Inflammatory macrophage (primary cell): ENCODE results near the gene TADA3.
A peak's percentile ranks its signal among the peaks of the same experiment; 100 is the strongest.

Experiments
- DNase-seq, 2 donors: peaks; one replicate each; pipeline ENCODE4 v3.0.0-alpha.2; 2020 to 2022

Gene TADA3

DNA sequence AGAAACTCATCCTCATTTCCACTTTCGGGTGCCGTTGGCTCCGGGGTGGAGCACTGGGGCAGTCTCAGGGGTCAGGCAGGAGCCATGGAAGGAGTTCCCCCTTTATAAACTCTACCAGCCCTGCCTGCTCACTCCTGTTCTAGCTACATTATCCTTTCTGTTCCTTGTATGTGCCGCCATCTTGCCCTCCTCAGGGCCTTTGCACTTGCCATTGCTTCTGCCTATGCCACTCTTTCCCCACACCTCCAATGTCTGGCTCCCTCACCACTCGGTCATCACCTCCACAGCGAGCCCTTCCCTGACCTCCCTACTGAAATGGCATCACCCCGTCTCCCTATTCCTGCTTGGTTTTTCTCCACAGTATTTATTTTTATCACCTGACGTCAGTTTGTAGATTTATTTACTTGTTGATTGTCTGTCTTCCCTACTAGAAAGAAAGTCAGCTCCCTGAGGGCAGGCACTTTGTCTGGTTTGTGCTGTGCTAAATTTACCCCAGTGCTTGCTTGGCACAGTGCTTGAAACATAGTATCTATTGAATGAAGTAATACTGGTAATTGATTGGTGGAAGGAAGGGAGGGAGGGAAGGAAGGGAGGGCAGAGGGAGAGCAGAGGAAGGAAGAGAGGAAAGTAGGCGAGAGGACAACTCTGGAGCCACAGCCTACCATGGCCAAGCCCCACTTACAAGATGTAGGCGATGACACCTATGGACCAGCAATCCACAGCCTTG is 31.3 kb downstream of the TADA3 start:
- DNase-seq, result no peak

DNA sequence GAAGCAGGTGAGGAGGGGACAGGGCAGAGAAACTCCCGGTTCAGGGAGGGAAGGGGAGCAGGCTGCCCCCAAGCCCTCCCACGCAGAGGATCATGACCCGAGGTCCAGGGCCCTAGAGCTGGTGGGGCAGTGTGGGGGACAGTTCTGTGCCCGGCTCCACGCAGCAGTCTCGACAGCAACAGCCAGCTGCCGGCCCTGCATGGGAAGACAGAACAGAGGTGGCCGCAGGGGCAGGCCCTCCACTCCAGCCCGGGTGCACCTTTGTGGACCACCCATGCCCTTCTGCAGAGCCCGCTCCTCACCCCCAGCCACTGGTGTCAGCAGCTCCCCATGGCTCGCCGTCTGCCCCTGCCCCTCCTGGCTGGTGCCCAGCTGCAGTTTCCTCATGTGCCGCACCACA is 34.8 kb downstream of the TADA3 start:
- DNase-seq, result no peak

- no peak for DNase-seq
Measured at GRCh38 chr3:9754678-9755077, 37.6 kb downstream of the TADA3 start.

DNA sequence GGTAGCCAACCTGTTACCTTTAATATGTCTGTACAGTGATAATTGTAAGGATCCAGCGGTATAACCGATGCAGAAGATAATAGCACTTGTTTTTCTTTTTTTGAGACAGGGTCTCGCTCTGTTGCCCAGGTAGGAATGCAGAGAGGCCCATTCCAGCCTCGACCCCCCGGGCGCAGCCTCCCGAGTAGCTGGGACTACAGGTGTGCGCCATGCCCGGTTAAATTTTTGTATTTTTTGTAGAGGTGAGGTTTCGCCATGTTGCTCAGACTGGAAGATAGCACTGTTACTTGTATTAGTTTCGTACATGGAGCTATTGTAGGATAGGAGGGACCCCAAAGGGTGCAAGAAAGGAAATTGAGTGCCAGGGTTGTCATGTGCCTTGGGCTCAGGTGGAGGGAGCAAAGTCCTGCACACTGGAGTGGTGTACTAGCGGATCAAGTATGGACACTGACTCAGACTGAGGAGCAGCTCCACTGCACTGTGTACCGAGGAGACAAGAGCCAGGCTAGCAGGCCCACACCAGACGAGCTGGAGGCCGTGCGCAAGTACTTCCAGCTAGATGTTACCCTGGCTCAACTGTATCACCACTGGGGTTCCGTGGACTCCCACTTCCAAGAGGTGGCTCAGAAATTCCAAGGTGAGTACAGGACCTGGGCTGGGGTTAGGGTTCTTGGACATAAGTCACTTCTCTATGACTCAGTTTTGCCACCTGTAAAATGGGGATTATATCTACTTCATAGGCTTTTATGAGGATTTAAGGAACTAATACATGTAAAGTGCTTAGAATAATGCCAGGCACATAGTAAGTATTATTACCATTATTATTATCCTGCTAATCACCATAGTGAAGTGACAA is 41.5 kb downstream of the TADA3 start:
- no peak for DNase-seq

- DNase-seq, result peak; percentile 99
Measured at GRCh38 chr3:9749645-9750555, 42.4 kb downstream of the TADA3 start, which contains the start of gene OGG1. Gene OGG1 (plus strand): TSS chr3:9749952. CDS start chr3:9750287, 335 bp downstream.

DNA sequence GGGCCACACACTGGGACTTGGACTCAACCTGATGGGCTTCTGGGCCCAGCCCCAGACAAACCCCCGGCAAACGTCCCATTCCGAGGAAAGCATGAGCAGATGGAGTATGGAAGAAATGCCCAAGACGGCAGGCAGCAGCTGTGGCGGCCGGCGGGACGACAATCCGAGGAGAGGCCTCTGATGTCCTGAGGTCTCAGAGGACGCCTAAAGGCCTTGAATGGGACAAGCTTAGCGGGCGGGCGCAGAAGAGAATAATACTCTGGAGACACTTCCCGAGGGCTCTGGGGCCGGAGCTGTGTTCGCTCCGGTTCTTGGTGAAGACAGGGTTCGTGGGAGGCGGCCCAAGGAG is 43.0 kb downstream of the TADA3 start:
- DNase-seq, result no peak

- no peak for DNase-seq
Measured at GRCh38 chr3:9748031-9748430, 44.2 kb downstream of the TADA3 start.

DNA sequence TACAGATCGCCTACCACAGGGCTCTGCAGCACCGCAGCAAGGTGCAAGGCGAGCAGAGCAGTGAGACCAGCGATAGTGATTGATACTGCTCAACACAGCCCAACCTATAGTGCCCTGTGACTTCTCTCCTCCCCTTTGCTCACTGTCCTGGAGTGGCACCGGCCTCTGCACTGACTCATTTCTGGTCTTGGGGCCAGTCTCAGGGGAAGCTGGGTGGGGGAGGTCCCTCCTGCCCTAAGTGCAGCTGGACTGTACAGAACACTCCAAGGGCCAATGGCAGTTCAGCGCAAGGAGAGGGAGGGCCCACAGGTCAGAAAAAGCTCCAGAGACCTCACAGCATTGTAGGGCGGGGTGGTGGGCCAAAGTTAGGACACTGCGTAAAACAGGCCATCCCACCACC is 45.0 kb downstream of the TADA3 start:
- peak; percentile 23 to 52 for DNase-seq

DNA sequence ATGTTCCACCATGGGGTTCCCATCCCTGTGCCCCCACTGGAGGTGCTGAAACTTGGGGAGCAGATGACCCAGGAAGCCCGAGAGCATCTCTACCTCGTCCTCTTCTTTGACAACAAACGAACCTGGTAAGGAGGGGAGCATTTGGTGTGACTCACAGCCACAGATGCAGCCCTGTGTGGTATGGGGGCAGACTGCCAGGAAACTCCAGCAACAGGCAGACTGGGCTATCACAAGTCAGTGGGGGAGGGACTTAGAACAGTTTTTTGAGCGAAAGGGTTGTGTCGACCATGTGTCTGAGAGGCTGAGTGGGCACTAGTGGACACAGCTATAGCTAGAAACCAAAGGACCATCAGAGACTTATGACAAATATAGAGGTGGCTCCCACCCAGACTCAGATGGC is 45.9 kb downstream of the TADA3 start:
- DNase-seq, result no peak

GRCh38 chr3:9745521-9745920 is 46.8 kb downstream of the TADA3 start:
- DNase-seq, result no peak

DNA sequence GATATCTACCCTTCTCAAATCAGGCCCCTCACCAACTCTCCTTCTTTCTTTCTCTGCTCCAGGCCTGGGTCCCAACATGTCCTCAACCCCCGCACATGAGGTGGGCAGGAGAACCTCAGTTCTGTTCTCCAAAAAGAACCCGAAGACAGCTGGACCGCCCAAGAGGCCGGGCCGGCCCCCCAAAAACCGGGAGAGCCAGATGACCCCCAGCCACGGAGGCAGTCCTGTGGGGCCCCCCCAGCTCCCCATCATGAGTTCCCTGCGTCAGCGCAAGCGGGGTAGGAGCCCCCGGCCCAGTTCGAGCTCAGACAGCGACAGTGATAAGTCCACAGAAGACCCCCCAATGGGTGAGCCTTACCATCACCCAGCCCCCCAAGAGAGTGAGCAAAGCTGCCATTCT is 48.1 kb downstream of the TADA3 start:
- no peak for DNase-seq

DNA sequence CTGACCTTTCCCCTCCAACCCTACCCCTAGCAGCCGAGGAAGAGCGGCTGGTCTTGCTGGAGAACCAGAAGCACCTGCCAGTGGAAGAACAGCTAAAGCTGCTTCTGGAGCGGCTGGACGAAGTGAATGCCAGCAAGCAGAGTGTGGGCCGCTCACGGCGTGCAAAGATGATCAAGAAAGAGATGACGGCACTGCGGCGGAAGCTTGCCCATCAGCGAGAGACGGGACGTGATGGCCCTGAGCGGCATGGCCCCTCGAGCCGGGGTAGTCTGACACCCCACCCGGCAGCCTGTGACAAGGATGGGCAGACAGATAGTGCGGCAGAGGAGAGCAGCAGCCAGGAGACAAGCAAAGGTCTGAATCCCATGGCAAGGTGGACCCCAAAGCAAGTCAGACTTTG is 48.7 kb downstream of the TADA3 start:
- DNase-seq, result no peak

GRCh38 chr3:9742560-9742959 is 49.7 kb downstream of the TADA3 start:
- no peak for DNase-seq

DNA sequence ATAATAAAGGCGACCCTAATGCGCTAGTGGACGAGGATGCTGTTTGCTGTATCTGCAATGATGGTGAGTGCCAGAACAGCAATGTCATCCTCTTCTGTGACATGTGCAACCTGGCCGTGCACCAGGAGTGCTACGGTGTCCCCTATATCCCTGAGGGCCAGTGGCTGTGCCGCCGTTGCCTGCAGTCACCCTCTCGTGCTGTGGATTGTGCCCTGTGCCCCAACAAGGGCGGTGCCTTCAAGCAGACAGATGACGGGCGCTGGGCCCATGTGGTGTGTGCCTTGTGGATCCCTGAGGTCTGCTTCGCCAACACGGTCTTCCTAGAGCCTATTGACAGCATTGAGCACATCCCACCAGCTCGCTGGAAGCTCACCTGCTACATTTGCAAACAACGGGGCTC is 53.1 kb downstream of the TADA3 start:
- DNase-seq, result no peak

DNA sequence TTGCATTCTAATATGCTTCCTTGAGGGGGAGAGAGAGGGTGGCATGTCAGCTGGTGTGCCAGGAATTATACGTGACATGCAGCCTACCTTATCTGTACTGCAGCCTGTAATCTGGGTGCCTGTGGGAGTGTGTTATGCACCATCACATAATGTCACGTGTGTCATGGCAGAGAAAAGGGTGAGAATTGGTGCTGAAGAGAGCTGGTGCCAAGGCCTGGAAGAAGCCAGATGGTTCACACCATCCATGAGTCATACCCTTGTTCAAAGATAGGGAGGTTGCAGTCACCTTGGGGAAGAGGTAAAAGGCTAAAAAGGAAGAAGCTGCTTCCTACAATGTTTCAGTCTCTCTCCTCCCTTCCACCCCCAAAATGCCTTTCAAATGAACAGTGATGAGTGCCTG is 55.4 kb downstream of the TADA3 start:
- no peak for DNase-seq

DNA sequence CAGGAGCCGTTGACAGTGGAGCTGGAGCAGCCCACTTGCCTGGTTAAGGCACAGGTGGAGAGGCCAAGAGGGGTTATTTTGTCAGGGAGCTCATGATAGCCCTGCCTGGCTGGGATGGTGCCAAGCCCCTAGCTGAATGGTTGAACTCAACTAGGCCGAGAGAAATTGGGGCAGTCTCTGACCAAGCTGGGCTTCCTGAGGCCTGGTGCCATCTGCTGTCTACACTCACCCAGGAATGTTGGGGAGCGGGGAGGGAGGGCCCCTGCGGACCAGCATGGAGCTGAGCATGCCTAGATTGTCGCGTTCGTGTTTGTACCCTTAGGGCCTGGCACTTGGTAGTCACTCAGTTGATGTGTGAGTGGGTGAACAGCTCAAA is 59.5 kb downstream of the TADA3 start:
- DNase-seq, result peak in 1 of 2 donors; percentile 19

- peak; percentile 74 to 89 for DNase-seq
Measured at GRCh38 chr3:9732080-9732739, 60.1 kb downstream of the TADA3 start.

DNA sequence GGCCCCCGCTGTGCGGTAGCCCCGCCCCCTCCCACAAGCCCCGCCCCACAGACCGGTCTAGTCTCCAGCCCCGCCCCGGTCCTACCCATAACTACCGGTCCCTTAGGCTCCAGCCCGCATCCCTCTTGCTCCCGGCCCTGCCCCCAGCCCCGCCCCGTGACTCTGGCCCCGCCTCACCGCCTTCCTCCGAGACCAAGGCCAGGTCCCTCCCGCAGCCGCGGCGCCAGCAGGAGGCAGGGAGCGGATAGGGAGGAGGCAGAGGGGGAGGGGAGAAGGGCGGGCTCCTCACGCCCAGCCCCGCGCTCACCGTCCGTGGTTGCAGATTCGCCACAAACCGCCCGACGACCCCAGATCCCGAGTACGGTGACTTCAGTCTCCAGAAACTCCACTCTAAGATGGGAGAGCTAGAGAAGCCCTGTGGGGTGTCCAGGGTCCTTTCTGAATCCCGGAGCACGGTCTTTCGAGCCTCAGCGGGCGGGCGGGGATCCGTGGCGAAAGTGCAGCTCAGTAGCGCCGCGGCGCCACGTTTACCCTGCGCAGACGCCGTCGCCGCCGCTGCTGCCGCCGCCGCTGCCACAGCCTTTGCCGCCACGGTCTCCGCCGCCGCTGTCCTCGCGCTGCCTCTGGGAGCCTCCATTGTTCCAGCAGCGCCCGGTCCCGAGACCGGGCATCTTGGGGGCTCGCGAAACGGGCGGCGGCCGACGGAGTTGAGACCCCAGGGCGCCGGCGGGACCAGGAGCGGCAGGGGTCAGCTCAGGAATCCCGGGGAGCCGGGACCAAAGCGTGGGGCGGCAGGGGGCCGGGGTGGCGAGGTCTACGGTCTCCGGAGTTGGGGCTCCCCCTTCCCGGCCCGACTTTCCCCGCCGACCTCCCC is 60.8 kb downstream of the TADA3 start, which contains the start of gene BRPF1:
TSS of gene BRPF1 (plus strand) at position 530 of the 874 bp plus-strand sequence. CDS start 2,406 bp downstream, outside the sequence.
- DNase-seq, result peak; percentile 99

- DNase-seq, result peak; percentile 70 to 81
Measured at GRCh38 chr3:9730657-9731205, 61.5 kb downstream of the TADA3 start.
